NCI-H1436 (cell line): ENCODE results near the gene SPON2.

ENCODE experiments used
- DNase-seq: peaks from one replicate; lab custom pipeline; 2025; lab: John Stamatoyannopoulos, UW

Gene SPON2

GRCh38 chr4:1195109-1195671, 22.8 kb upstream of the SPON2 start:
- no peak for DNase-seq

- no peak for DNase-seq
These were observed 21.9 kb upstream of the SPON2 start for GRCh38 chr4:1194010-1194900.

GRCh38 chr4:1193206-1194009, 21.0 kb upstream of the SPON2 start:
- DNase-seq: no peak

- no peak for DNase-seq
These were observed 20.3 kb upstream of the SPON2 start for GRCh38 chr4:1192493-1193205.

- DNase-seq: no peak
These were observed 19.7 kb upstream of the SPON2 start for GRCh38 chr4:1192091-1192492.

- DNase-seq: no peak
These were observed 19.2 kb upstream of the SPON2 start for GRCh38 chr4:1191621-1192020.

GRCh38 chr4:1187182-1187581, 14.8 kb upstream of the SPON2 start:
- no peak for DNase-seq

- DNase-seq: no peak
These were observed 11.8 kb upstream of the SPON2 start for GRCh38 chr4:1183985-1184773.

GRCh38 chr4:1182313-1182712, 9.9 kb upstream of the SPON2 start:
- DNase-seq: no peak

GRCh38 chr4:1180663-1181062, 8.3 kb upstream of the SPON2 start:
- no peak for DNase-seq

GRCh38 chr4:1179976-1180375, 7.6 kb upstream of the SPON2 start:
- no peak for DNase-seq

- no peak for DNase-seq
These were observed 6.7 kb upstream of the SPON2 start for GRCh38 chr4:1179089-1179441.

GRCh38 chr4:1178300-1179088, 6.1 kb upstream of the SPON2 start:
- no peak for DNase-seq

GRCh38 chr4:1177274-1178141, 5.1 kb upstream of the SPON2 start:
- no peak for DNase-seq

- no peak for DNase-seq
These were observed 4.3 kb upstream of the SPON2 start for GRCh38 chr4:1176398-1177273.

GRCh38 chr4:1175635-1176229, 3.3 kb upstream of the SPON2 start:
- no peak for DNase-seq

GRCh38 chr4:1174941-1175634, 2.7 kb upstream of the SPON2 start:
- DNase-seq: no peak
